HL-60 (cell line): ENCODE data around the gene SPA17.
A peak's percentile ranks its signal among the peaks of the same experiment; 100 is the strongest.

Source experiments
- GABPA ChIP-seq: IDR thresholded peaks from 2 replicates; pipeline ENCODE4 v1.6.1; 2012; ENCODE audit warnings: low read depth
- POLR2AphosphoS5 ChIP-seq: IDR thresholded peaks from 2 replicates; pipeline ENCODE4 v1.6.1; 2012; ENCODE audit warnings: low read depth
- SPI1 ChIP-seq: IDR thresholded peaks from 2 replicates; pipeline ENCODE4 v1.6.1; 2012; ENCODE audit warnings: low read depth, mild to moderate bottlenecking, borderline replicate concordance
- TF ChIP-seq, protein P1 (sequence below): IDR thresholded peaks from 2 replicates; pipeline ENCODE4 v1.6.1; 2012; ENCODE audit warnings: low read depth; ENCODE audit not compliant: insufficient replicate concordance
- TF ChIP-seq, protein P2 (sequence below): IDR thresholded peaks from one replicate; pipeline ENCODE4 v1.5.1; 2011; ENCODE audit warnings: low read length, control low read depth, inconsistent platforms; ENCODE audit not compliant: insufficient read depth

- TF ChIP-seq, protein P1, sequence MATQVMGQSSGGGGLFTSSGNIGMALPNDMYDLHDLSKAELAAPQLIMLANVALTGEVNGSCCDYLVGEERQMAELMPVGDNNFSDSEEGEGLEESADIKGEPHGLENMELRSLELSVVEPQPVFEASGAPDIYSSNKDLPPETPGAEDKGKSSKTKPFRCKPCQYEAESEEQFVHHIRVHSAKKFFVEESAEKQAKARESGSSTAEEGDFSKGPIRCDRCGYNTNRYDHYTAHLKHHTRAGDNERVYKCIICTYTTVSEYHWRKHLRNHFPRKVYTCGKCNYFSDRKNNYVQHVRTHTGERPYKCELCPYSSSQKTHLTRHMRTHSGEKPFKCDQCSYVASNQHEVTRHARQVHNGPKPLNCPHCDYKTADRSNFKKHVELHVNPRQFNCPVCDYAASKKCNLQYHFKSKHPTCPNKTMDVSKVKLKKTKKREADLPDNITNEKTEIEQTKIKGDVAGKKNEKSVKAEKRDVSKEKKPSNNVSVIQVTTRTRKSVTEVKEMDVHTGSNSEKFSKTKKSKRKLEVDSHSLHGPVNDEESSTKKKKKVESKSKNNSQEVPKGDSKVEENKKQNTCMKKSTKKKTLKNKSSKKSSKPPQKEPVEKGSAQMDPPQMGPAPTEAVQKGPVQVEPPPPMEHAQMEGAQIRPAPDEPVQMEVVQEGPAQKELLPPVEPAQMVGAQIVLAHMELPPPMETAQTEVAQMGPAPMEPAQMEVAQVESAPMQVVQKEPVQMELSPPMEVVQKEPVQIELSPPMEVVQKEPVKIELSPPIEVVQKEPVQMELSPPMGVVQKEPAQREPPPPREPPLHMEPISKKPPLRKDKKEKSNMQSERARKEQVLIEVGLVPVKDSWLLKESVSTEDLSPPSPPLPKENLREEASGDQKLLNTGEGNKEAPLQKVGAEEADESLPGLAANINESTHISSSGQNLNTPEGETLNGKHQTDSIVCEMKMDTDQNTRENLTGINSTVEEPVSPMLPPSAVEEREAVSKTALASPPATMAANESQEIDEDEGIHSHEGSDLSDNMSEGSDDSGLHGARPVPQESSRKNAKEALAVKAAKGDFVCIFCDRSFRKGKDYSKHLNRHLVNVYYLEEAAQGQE, result no peak
- TF ChIP-seq, protein P2, sequence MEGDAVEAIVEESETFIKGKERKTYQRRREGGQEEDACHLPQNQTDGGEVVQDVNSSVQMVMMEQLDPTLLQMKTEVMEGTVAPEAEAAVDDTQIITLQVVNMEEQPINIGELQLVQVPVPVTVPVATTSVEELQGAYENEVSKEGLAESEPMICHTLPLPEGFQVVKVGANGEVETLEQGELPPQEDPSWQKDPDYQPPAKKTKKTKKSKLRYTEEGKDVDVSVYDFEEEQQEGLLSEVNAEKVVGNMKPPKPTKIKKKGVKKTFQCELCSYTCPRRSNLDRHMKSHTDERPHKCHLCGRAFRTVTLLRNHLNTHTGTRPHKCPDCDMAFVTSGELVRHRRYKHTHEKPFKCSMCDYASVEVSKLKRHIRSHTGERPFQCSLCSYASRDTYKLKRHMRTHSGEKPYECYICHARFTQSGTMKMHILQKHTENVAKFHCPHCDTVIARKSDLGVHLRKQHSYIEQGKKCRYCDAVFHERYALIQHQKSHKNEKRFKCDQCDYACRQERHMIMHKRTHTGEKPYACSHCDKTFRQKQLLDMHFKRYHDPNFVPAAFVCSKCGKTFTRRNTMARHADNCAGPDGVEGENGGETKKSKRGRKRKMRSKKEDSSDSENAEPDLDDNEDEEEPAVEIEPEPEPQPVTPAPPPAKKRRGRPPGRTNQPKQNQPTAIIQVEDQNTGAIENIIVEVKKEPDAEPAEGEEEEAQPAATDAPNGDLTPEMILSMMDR, result peak; percentile 72
- TF ChIP-seq POLR2AphosphoS5 (no peak), GABPA (no peak), SPI1 (no peak)
Measured at GRCh38 chr11:124669193-124669592, 4.5 kb upstream of the SPA17 start.
